Activated CD4-positive, alpha-beta T cell treated with anti-CD3 and anti-CD28 coated beads for 4 hours (primary cell): ENCODE measurements around the gene BPIFA3.

Experiments used
- DNase-seq, 2 donors: peaks; one replicate each; pipeline ENCODE4 v3.0.0-alpha.2; 2020

Gene BPIFA3

DNA sequence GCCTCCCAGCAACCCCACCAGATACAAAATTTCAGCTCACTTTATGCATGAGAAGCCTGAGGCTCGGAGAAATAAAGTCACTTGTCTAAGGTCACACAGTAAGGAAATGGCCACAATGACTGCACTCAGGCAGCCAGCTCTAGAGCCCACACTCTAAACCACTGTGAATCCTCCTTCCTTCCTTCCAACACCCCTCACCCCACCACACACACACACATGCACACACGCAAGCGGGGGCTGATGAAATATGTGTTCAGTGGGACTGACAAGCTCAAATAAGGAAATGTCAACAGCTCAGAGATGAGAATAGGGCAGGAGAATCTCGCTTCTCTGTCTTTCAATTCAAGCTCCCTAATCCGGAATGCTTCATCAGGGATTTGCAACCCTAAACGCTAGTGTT is 12.7 kb downstream of the BPIFA3 start:
- DNase-seq = no peak

DNA sequence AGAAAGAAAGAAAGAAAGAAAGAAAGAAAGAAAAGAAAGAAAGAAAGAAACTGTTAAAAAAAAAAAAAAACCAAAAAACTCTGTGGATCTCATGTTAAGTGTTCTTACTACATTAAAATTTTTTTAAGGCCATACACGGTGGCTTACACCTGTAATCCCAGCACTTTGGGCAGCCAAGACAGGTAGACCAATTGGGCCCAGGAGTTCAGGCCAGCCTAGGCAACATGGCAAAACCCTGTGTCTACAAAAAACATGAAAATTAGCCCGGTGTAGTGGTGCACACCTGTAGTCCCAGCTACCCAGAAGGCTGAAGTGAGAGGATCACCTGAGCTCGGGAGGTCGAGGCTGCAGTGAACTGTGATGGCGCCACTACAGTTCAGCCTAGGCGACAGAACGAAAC is 14.1 kb downstream of the BPIFA3 start:
- DNase-seq = no peak

DNA sequence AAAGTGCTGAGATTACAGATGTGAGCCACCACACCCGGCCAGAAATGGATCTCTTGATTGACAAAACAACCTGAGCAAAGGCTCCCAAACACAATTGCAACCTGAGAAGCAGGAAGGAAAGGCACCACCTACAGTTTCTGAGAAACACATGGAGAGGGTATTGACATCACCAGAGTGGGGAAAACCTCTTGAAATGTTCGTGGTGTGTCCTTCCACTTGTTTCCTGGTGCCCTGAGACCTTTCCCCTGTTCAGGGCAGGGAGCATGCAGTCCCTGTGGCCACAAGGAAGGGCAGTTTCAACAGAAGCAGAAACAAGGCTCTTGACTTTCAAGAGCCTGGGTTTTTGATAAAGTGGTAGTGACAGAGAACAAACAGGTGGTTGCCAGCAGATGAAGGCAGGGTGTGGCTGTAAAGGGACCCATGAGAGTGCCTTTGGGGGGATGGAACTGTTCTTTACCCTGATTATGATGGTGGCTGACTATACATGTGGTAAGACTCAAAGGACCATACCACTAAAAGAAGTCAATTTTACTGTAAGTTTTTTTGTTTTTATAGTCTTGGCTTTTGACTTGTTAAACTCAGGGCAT is 15.4 kb downstream of the BPIFA3 start:
- no peak for DNase-seq

DNA sequence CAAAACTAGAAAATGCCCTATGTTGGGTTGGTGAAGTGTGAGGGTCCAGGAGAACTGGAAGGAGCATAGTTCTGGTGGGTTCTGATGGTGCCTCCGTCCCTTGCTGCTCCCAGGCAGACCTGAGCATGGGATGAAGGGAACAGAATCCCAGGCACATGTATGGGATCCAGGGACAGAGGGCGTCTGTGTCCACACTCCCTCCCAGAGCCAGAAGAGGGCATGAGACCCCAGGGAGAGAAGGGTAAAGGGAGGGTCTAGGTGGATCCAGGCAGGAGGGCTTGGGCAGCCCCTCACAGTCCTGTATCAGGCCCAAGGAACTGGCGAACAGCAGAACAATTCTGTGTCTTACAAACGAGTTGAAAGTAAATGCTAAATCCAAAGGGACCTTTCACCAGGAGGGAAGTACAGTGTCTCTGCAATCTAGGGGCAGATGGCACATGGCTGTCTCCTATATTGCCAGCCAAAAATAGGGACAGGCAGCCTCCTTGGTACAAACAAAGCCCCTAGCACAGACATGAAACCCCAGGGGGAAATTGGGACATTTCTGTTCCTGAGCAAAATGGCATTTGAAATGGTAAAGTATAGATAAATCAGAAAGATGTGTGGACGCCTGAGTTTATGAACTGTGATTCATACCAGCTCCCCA is 16.1 kb downstream of the BPIFA3 start:
- no peak for DNase-seq

DNA sequence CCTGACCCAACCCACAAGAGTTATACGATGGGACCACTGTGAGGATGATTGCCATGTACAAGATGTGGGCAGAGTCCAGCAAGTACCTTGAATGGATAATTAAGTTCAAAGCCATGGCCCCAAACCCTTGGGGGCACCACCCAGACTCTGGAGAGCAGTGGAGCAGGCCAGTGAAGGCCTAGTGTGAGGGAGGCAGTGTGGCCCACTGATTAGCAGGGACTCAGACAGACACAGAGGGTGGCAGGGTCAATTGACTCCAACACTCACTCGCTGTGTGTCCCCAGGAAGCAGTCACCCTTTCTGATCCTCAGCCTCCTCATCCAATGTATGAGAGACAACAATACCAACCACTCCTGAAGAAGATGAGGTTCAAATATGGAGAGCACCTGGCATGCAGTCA is 16.9 kb downstream of the BPIFA3 start:
- no peak for DNase-seq

DNA sequence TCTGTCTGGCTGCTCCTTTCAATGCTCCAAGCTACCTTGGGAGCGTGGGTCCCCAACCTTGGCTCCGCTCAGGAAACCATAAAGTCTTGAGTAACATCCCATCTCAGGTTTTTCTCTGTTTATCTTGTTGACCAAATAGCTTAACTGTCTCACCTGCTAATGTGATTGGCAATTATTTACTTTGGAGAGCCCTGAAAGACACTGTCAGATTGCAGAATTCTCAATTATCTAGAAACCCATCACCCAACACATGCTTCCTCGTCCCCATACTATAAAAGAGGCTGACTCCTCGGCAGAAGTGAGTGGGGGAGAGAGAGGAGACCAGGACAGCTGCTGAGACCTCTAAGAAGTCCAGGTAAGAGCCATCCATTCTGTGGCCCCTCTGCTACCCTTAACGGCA is 18.5 kb downstream of the BPIFA3 start, which contains the start of gene BPIFA1:
Gene BPIFA1, plus strand, starts transcription at position 301 of the 400 bp plus-strand sequence. CDS start 1,716 bp downstream, outside the sequence.
- DNase-seq = no peak

DNA sequence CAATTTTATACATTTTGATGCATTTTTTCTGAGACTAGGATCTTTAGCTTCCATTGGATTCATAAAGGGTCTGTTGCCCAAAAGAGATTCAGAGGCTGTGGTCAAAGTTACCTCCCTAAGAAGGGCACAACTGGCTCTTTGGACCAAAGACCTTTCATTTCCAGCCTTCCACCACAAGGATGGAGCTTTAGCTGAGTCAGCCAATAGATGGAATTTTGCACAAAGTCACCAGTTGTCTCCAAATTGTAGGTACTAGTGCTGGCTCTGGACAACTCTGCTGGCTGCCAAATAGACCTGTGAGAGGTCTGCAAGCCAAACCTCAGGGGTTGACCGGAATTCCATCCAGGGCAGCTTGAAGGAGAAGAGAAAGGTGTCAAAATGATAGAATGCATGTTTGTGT is 19.2 kb downstream of the BPIFA3 start:
- DNase-seq = no peak

DNA sequence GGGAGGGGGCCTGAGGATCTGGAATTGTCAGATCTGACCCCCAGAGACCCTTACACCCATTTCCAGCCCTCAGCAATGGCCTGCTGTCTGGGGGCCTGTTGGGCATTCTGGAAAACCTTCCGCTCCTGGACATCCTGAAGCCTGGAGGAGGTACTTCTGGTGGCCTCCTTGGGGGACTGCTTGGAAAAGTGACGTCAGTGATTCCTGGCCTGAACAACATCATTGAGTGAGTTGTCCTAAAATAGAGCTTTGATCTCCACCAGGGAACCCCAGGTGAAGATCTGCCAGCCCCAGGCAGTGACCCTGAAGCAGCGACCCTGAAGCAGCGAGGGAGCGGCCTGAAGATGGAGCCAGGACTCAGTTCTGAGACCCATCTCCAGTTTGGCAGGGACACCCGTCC is 20.8 kb downstream of the BPIFA3 start:
- DNase-seq = no peak

DNA sequence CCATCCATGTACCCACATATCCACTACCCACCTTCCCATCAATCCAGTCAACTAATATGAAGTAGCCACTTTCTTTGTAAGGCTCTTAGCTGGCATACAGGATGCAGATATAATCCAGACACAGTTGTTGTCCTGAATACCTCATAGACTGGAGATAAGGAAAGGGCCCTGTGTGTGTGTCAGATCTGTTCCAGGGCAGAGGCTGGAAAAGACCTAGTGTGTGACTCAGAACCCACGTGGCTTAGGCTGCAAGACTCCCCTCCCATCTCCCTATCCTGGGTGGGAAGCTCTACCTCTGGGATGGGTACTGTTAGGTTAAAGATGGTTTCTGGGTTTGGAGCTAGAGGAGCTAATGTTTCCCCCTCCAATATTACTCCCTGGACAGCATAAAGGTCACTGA is 22.3 kb downstream of the BPIFA3 start:
- no peak for DNase-seq

DNA sequence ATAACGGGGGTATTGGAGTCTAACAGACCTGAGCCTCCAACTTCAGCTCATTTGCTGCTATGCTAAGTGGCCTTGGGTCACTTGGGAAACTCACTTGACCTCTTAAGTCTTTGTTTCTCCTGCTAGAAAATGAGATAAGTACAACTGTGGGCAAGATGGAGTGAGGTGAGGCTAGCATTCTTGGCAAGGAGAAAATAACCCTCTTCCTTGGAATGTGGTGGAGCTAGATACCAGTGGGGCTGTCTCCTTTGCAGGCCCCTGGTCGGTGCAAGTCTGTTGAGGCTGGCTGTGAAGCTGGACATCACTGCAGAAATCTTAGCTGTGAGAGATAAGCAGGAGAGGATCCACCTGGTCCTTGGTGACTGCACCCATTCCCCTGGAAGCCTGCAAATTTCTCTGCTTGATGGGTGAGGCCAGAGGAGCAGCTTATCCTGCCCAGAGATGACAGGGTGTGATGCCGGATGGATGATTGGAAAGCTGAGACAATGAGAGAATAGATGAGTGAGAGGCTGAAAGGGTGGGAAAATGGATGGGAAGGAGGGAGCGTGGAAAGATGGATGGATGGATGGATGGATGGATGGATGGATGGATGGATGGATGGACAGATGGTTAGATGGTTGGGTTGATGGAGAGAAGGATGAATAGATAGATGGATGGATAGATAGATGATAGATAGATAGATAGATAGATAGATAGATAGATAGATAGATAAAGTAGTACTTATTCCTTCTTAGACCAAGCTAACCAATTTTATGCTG is 23.0 kb downstream of the BPIFA3 start:
- no peak for DNase-seq

DNA sequence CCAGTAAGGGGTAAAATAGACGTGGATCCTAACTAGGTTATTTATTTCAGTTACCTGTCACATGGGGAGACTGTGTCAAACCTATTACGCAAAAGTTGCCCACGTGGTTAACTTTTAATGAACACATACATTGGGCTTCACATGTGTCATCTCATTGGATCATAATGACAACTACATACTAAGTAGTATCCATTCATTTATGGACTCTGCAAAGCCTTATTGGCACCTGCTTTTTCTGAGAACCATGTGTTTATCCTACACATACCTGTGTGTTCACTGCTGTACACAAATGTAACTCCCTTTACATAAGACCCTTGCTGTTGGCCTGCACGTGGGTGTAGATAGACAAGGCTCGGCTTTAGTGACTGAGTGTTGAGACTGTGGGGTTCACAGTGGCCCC is 23.8 kb downstream of the BPIFA3 start:
- no peak for DNase-seq

DNA sequence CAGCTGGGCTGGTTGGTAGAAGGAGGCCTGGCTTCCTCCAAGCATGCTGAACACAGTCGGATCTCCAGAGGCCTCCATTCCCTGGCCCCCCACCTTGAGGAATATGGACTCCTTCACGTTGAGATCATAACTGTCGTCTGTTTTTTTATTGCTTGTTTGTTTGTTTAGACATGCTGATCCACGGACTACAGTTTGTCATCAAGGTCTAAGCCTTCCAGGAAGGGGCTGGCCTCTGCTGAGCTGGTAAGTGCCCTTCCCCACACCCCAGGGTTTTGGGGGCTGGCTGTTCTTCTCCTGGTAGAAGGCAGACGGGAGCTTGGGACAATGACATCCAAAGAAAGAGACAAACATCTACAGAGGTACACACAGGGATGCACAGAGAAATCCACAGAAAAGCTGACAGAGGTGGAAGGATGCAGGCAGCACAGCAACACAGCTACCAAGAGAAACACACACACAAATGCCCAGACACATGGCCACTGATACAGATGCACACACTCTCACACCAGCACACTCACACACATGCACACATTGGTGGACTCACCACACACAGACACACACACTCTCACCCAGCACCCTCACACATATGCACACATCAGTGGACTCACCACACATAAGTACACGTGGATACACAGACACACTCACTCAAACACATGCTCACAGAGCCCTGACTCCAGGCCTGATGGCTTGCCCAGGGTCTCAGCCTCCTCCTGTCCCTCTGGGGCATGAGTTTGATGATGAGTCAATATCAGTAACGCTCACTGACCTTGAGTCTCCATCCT is 25.4 kb downstream of the BPIFA3 start:
- DNase-seq = no peak

DNA sequence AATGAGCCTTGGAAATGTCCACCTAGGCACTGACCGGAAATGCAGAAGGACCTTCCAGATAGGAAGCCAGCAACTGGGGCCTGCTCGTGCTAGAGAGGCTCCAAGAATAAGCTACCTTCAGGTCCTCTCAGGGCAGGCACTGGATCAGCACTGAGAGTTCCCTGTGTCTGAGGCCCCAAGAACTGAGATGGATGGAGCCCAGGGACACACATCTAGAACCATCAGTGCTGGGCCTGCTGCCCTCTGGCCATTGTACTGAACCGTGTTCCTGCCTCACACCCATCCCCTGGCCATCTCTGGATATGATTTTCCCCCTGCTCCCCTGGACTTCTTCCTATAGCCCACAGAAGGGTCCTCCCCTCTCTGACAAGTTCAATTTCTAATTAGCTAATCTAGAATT is 28.9 kb downstream of the BPIFA3 start:
- no peak for DNase-seq

DNA sequence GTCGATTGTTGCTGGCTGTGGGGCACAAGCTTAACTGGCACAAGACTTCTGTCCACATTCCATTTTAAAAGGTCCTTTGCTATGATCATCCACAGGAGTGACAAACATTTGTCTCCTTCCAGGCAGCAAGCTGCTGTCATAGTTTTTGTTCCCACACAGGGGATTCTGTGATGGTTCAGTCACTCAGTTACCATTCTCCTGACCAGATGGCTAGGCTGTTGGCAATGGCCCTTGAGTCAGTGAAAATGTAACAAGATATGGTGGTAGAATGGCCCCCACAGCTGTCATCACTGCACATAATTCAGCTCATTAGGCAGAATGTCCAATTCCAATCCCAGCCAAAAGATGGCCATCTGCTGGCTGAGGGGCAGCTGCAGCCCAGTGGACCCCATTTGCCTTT is 32.3 kb downstream of the BPIFA3 start:
- DNase-seq = no peak

DNA sequence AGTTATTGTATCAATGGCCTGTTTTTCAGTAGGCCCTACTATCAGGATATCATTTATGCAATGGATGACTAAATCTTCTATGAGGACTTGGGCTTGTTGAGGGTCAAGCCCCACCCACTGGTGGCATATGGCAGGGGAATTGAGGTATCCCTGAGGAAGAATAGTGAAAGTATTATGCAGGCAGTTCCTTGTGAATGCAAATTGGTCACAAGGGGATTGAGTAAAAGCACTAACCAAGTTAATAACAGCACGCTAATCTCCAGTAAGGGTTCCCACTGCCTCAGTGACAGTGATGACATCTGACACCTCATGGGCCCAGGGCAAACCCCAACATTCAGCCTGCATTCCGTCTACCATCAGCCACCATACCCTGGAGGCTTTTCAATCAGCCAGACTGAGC is 33.5 kb downstream of the BPIFA3 start:
- DNase-seq = no peak

DNA sequence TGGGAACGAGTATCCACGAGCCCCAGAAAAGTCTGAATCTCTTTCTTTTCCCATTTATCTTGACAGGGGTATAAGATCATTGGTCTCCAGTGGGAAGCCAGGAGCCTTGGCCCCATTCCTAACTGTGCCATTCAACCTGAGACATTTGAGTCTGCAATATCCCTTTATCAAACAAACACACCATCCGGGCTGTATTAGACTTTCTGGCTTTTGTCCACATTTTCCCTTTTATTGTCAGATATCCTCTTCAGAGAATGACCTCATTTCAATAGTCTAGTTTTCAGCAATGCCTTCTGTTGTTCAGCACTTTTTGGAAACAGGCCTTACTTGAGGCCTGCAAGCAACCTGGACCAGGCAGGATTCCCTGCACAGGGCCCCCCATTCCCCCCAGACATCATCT is 34.3 kb downstream of the BPIFA3 start:
- no peak for DNase-seq

DNA sequence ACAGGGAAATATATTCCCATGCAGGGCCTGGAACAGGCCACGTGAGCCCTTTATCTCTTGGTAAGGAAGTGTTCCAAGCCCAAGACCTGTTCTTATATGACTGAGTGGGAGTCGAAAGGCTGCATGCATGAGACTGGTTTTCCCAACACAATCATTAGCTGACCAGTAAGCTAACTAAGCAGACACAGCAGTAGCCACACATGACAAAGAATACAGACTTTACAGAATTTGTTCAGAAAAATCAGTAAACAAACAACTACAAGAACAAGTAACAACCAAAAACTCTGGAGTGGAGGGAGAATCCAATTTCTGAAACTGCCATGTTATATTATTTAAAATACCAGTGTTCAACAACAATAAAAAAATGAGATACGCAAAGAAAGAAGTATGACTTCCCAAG is 35.3 kb downstream of the BPIFA3 start:
- DNase-seq = no peak

DNA sequence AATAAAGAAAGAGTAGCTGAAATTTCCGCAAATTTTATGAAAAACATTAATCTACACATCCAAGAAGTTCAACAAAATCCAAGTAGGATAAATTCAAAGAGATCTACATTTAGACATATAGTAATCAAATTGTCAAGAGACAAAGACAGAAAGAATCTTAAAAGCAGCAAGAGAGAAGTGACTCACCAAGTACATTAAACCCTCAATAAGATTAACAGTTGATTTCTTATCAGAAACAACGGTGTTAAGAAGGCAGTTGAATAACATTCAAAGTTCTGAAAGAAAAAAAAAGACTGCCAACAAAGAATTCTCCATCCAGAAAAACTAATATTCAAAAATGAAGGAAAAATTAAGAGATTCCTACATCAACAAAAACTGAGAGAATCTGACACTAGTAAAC is 37.9 kb downstream of the BPIFA3 start:
- no peak for DNase-seq

DNA sequence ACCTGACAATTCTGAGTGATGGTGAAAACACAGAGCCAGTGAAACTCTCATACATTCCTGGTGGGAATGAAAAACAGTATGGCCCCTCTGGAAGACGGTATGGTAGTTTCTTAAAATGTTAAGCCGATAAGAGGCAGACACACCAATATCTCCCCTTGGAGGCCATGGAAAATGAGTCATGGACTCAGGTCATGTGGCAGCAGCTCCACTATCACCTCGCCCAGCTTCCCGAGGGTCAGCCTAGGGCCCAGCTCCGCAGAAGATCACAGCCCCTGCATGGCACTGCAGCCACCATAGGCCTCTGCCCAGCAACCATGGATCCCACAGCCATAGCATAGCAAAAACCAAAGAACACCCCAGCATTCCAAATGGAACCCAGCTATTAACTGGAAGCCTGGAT is 40.1 kb downstream of the BPIFA3 start:
- no peak for DNase-seq

DNA sequence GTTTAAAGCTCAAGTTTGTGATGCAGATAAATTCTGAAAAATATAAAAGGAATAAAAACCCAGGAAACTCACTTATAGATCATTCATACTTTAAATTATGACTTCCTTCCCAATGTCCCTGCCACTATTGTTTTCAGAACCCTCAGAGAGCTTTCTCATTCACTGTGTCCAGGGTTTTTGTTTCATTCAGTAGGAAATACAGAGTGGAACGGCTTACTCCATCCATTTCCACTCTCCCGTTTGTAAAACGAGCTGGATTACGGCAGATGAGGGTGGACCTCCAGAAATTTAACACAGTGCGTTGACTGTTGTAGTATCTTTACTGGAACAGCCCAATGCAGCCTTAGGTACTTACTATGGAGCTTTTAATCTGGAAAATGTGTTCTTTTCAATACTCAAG is 42.2 kb downstream of the BPIFA3 start:
- DNase-seq = no peak

DNA sequence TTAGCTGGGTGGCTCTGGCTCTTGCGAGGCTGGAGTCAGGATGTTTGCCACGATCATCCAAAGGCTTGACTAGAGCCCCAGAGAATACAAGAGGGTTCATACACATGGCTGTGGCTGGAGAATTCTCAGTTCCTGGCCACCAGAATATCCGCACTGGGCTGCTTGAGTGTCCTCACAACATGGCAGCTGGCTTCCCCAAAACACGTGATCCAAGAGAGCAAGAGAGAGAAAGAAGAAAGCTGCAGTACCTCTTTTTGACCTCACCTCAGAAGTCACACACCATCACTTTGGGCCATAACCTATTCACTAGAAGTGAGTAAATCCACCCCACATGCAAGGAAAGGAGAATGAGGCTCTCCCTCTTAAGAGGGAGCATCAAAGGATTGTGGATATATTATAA is 44.3 kb downstream of the BPIFA3 start:
- DNase-seq = no peak

DNA sequence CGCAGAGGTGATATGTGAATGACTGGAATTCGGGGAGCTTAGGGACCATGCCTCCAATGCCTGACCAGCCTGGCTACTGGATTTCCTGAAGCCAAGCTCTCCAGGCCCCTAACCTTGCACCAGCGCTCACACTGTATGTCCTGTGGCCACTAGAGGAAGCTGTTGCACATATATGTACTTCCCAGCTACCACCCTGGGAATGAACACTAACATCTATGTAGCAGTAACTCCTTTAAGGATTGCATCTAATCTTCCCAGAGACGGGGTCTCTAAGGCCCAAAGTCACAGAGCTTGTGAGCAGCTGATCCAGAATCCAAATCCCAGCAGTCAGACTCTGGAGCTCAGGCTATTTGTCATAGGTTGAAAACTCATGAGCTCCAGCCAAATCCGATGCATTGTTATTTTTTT is 45.5 kb downstream of the BPIFA3 start:
- DNase-seq = no peak

DNA sequence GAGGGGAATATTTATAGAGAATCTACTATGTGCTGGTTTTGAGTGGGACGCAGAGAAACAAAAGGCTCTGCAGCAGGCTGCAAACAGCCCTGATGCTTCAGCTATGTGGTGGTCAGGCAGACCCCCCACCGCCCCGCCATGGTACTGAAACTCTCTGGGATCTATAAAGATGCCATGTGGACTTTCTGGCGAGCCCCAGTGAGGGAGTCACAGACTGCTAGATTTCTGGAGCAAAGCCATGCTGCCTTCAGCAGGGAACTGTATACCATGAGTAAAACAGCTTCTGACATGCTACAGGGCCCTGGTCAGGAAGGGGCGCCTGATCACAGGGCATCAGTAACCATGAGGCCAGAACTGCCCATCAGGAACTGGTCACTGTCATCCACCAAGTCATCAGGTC is 46.6 kb downstream of the BPIFA3 start:
- no peak for DNase-seq

DNA sequence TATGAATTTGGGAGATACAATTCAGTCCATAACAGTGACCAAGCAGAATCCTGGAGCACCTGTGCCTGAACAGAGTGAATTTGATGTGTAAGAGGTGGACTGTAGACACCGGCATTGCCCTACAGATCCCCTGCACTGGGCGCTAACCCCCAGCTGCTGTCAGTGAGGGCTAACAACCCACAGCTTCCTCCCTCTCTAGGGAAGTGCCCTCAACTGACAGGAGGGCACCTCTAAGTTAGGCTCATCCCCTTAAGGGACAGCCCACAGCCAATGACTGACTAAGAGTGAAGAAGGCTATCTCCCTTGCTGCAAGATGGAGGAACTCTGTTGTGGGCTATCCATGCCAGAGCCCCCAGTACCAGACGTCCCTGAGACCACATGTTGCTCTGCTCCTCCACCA is 50.5 kb downstream of the BPIFA3 start:
- no peak for DNase-seq
